GM23248 (cell line): ENCODE data around the gene RALGPS1. TPM values are rescaled to one million over a fixed set of nuclear protein-coding genes. Genes with fewer than 3 reads are reported as not detected.

Experiments
- DNase-seq: peaks from one replicate; pipeline ENCODE4 v3.0.0-alpha.2; 2015
- H2AFZ ChIP-seq: fragments of 200-600 bp; sonication (generic); 2 replicates; pipeline ENCODE4 v1.6.1; 2016; ENCODE audit warnings: antibody characterized with exemption
- H3F3A ChIP-seq: fragments of 200-600 bp; sonication (generic); 2 replicates; pipeline ENCODE4 v1.6.1; 2016; ENCODE audit warnings: mild to moderate bottlenecking, antibody characterized with exemption, mixed run types; ENCODE audit not compliant: insufficient read depth
- H3K27ac ChIP-seq: fragments of 200-600 bp; sonication (generic); 2 replicates; pipeline ENCODE4 v1.5.1; 2016; ENCODE audit warnings: mild to moderate bottlenecking
- H3K27me3 ChIP-seq: fragments of 200-600 bp; sonication (generic); replicated peaks from 2 replicates; pipeline ENCODE4 v1.6.1; 2016; ENCODE audit warnings: mild to moderate bottlenecking; ENCODE audit not compliant: insufficient read depth
- H3K36me3 ChIP-seq: fragments of 200-600 bp; sonication (generic); 2 replicates; pipeline ENCODE4 v1.6.1; 2016; ENCODE audit warnings: low read depth, mild to moderate bottlenecking
- H3K4me1 ChIP-seq: fragments of 200-600 bp; sonication (generic); 2 replicates; pipeline ENCODE4 v1.6.1; 2016; ENCODE audit warnings: mild to moderate bottlenecking; ENCODE audit not compliant: insufficient read depth
- H3K4me2 ChIP-seq: fragments of 200-600 bp; sonication (generic); one replicate; pipeline ENCODE4 v1.6.1; 2016; ENCODE audit warnings: mild to moderate bottlenecking; ENCODE audit not compliant: unreplicated experiment
- H3K4me3 ChIP-seq: fragments of 200-600 bp; sonication (generic); 2 replicates; pipeline ENCODE4 v1.5.1; 2016; ENCODE audit warnings: mild to moderate bottlenecking
- H3K79me2 ChIP-seq: fragments of 200-600 bp; sonication (generic); 2 replicates; pipeline ENCODE4 v1.6.1; 2016; ENCODE audit warnings: mild to moderate bottlenecking; ENCODE audit not compliant: insufficient read depth
- H3K9ac ChIP-seq: fragments of 200-600 bp; sonication (generic); 2 replicates; pipeline ENCODE4 v1.6.1; 2016; ENCODE audit warnings: mild to moderate bottlenecking
- H3K9me2 ChIP-seq: fragments of 200-600 bp; sonication (generic); 2 replicates; pipeline ENCODE4 v1.6.1; 2016; ENCODE audit warnings: mixed run types, mild to moderate bottlenecking, moderate library complexity; ENCODE audit not compliant: insufficient read depth
- H3K9me3 ChIP-seq: fragments of 200-600 bp; sonication (generic); one replicate; pipeline ENCODE4 v1.6.1; 2017; ENCODE audit warnings: low read depth
- H4K20me1 ChIP-seq: fragments of 200-600 bp; sonication (generic); 2 replicates; pipeline ENCODE4 v1.6.0; 2016; ENCODE audit not compliant: insufficient read depth
- EZH2 ChIP-seq: fragments of 200-600 bp; sonication (generic); IDR thresholded peaks from 2 replicates; pipeline ENCODE4 v1.6.1; 2018; ENCODE audit warnings: antibody characterized with exemption, mild to moderate bottlenecking; ENCODE audit not compliant: insufficient read depth, poor library complexity, severe bottlenecking
- EZH2phosphoT487 ChIP-seq: fragments of 200-600 bp; sonication (generic); IDR thresholded peaks from 2 replicates; pipeline ENCODE4 v1.6.1; 2018; ENCODE audit warnings: antibody characterized with exemption, moderate library complexity, mild to moderate bottlenecking, low read depth; ENCODE audit not compliant: insufficient read depth
- whole genome bisulfite sequencing, 2 experiments: methylation state at CpG; one replicate each; pipeline ENCODE4 v1.1.6; 2015 to 2017; ENCODE audit warnings: low lambda C conversion rate in 2 of 2, low coverage in 1 of 2; ENCODE audit errors: missing lambda C conversion rate in 2 of 2; 5-methylcytosine and 5-hydroxymethylcytosine counted together
- in situ Hi-C: fragments of 300-500 bp; cut with MboI; formaldehyde crosslinking; loops from 2 replicates; pipeline ENCODE4 v1.15.0; 2020
- polyA plus RNA-seq: library from polyadenylated mRNA; unstranded; fragments of >200 nt; fragmentation: Nextera tagmentation; extraction: Ambion mirVana; gene quantifications from 2 replicates; pipeline ENCODE4 v1.2.1, GENCODE V29; 2016
- total RNA-seq: library from RNA; depleted of rRNA; stranded (reverse); fragments of >200 nt; shearing (Covaris generic); gene quantifications from 2 replicates; pipeline ENCODE4 v1.2.3, GENCODE V29; 2014

RALGPS1 gene
- total and polyA plus RNA-seq, 2 experiments from 2014 or later = 0.54 to 1.8 TPM

GRCh38 chr9:127034691-127035090 lies 120.1 kb downstream of the RALGPS1 start:
- no peak for DNase-seq
- Histone ChIP-seq H3K27ac (no peak overlapping the region), H4K20me1 (no peaks in the 10 kb centered on the region), H3F3A (no peaks in the 10 kb centered on the region), H3K9me3 (no peaks in the 10 kb centered on the region), H2AFZ (no peak overlapping the region), H3K4me1 (0 out of 2 replicates have a peak, but pooled peaks cover 11% of the 10 kb centered on the region), H3K9me2 (no peaks in the 10 kb centered on the region), H3K9ac (no peak overlapping the region), H3K4me2 (no peak overlapping the region), H3K79me2 (no peaks in the 10 kb centered on the region), H3K4me3 (no peak overlapping the region), H3K27me3 (no peaks in the 10 kb centered on the region), H3K36me3 (no peaks in the 10 kb centered on the region)
- in situ Hi-C loops = no loop called here
- 53 to 73% methylated on average over 1 of the region's 1 CpG for WGBS, 2 experiments
- TF ChIP-seq EZH2phosphoT487 (no peak), EZH2 (no peak)

- H3K4me3 ChIP-seq = no peak overlapping the region
- in situ Hi-C loops = no loop called here
- H3K27me3 ChIP-seq = no peaks in the 10 kb centered on the region
- peak overlapping the region; percentile 46 for H3K27ac ChIP-seq
- H3K36me3 ChIP-seq = no peaks in the 10 kb centered on the region
- H3K9me2 ChIP-seq = no peaks in the 10 kb centered on the region
- TF ChIP-seq EZH2phosphoT487 (no peak), EZH2 (no peak)
- H3K9me3 ChIP-seq = no peaks in the 10 kb centered on the region
- H3F3A ChIP-seq = no peaks in the 10 kb centered on the region
- DNase-seq = peak; percentile 54
- no peaks in the 10 kb centered on the region for H4K20me1 ChIP-seq
- no peak overlapping the region for H2AFZ ChIP-seq
- WGBS, 2 experiments = 74 to 79% methylated on average over 4 of the region's 4 CpGs
- H3K79me2 ChIP-seq = no peaks in the 10 kb centered on the region
- H3K9ac ChIP-seq = no peak overlapping the region
- no peak overlapping the region for H3K4me2 ChIP-seq
- H3K4me1 ChIP-seq = 0 out of 2 replicates have a peak, but pooled peaks cover 11% of the 10 kb centered on the region
Measured at GRCh38 chr9:127035423-127035822, 120.8 kb downstream of the RALGPS1 start.

GRCh38 chr9:127035948-127036347 lies 121.4 kb downstream of the RALGPS1 start:
- WGBS, 2 experiments = 56 to 64% methylated on average over 4 of the region's 4 CpGs
- TF ChIP-seq EZH2 = no peak
- TF ChIP-seq EZH2phosphoT487 = no peak

GRCh38 chr9:127036437-127036836 lies 121.9 kb downstream of the RALGPS1 start:
- no peaks in the 10 kb centered on the region for H3K9me2 ChIP-seq
- H3K4me1 ChIP-seq = 0 out of 2 replicates have a peak, but pooled peaks cover 11% of the 10 kb centered on the region
- no peak overlapping the region for H3K9ac ChIP-seq
- H4K20me1 ChIP-seq = no peaks in the 10 kb centered on the region
- no peaks in the 10 kb centered on the region for H3K9me3 ChIP-seq
- no peaks in the 10 kb centered on the region for H3K27me3 ChIP-seq
- no peak overlapping the region for H3K4me3 ChIP-seq
- in situ Hi-C loops = no loop called here
- TF ChIP-seq EZH2phosphoT487 (no peak), EZH2 (no peak)
- no peaks in the 10 kb centered on the region for H3K36me3 ChIP-seq
- no peaks in the 10 kb centered on the region for H3F3A ChIP-seq
- DNase-seq = no peak
- WGBS, 2 experiments = 70 to 80% methylated on average over 2 of the region's 2 CpGs
- peak overlapping the region; percentile 46 for H3K27ac ChIP-seq
- H2AFZ ChIP-seq = no peak overlapping the region
- no peaks in the 10 kb centered on the region for H3K79me2 ChIP-seq
- no peak overlapping the region for H3K4me2 ChIP-seq

More at GRCh38 chr9:127035948-127036347, 121.4 kb downstream of the RALGPS1 start:
- no peak overlapping the region for H3K4me2 ChIP-seq
- no peaks in the 10 kb centered on the region for H3K36me3 ChIP-seq
- H3K4me1 ChIP-seq = 0 out of 2 replicates have a peak, but pooled peaks cover 11% of the 10 kb centered on the region
- peak; percentile 41 for DNase-seq
- no peaks in the 10 kb centered on the region for H3K79me2 ChIP-seq
- no peaks in the 10 kb centered on the region for H3K9me3 ChIP-seq
- H3K9ac ChIP-seq = no peak overlapping the region
- H3K27me3 ChIP-seq = no peaks in the 10 kb centered on the region
- H3K9me2 ChIP-seq = no peaks in the 10 kb centered on the region
- no peaks in the 10 kb centered on the region for H3F3A ChIP-seq
- no peak overlapping the region for H3K4me3 ChIP-seq
- in situ Hi-C loops = no loop called here
- H3K27ac ChIP-seq = peak overlapping the region; percentile 46
- H2AFZ ChIP-seq = no peak overlapping the region
- H4K20me1 ChIP-seq = no peaks in the 10 kb centered on the region

GRCh38 chr9:127038531-127038930 lies 123.9 kb downstream of the RALGPS1 start:
- no peaks in the 10 kb centered on the region for H3K9me3 ChIP-seq
- 0 out of 2 replicates have a peak, but pooled peaks cover 11% of the 10 kb centered on the region for H3K4me1 ChIP-seq
- no peak overlapping the region for H3K4me2 ChIP-seq
- H4K20me1 ChIP-seq = no peaks in the 10 kb centered on the region
- WGBS, 2 experiments = 82 to 84% methylated on average over 5 of the region's 5 CpGs
- no peak for DNase-seq
- no peaks in the 10 kb centered on the region for H3K9me2 ChIP-seq
- no peaks in the 10 kb centered on the region for H3F3A ChIP-seq
- TF ChIP-seq EZH2phosphoT487 (no peak), EZH2 (no peak)
- no peaks in the 10 kb centered on the region for H3K79me2 ChIP-seq
- no peak overlapping the region for H3K4me3 ChIP-seq
- in situ Hi-C loops = no loop called here
- H2AFZ ChIP-seq = no peak overlapping the region
- H3K36me3 ChIP-seq = no peaks in the 10 kb centered on the region
- no peaks in the 10 kb centered on the region for H3K27me3 ChIP-seq
- no peak overlapping the region for H3K27ac ChIP-seq
- H3K9ac ChIP-seq = no peak overlapping the region
